Esophagus squamous epithelium (tissue), 4 donors: Measurements from ENCODE around the gene PTPRN2.
"Not testable (repeated sequence)": the region's sequence is repeated elsewhere in the genome, so short reads cannot be mapped to it uniquely, and the experiment has no call there.

Experiments used
- CTCF ChIP-seq, 6 experiments: fragments of 450-650 bp in 4 of 6; fragments of 200-600 bp in 2 of 6; sonication (generic) in 2 of 6; IDR thresholded peaks; one replicate each; pipeline ENCODE4 v1.5.1; 2016 to 2019; ENCODE audit warnings: antibody characterized with exemption in 6 of 6, mild to moderate bottlenecking in 4 of 6, moderate library complexity in 4 of 6
- POLR2A ChIP-seq, 4 donors: fragments of 450-650 bp; IDR thresholded peaks; one replicate each; pipeline ENCODE4 v1.6.1; 2017; ENCODE audit warnings: antibody characterized with exemption in 4 of 4, mild to moderate bottlenecking in 4 of 4, moderate library complexity in 3 of 4

- TF ChIP-seq POLR2A, CTCF (IDR thresholded peaks at IDR 0.05): not testable (repeated sequence)
Observed at GRCh38 chr7:157896376-157896675, 691.3 kb downstream of the PTPRN2 start.
